Fibroblast of the aortic adventitia (primary cell): ENCODE results near the gene DRAM2. TPM values are rescaled to one million over a fixed set of nuclear protein-coding genes. Genes with fewer than 3 reads are reported as not detected.

ENCODE experiments used
- DNase-seq: peaks from one replicate; pipeline ENCODE4 v3.0.0-alpha.2; 2010; ENCODE audit warnings: low read depth
- H3K4me3 ChIP-seq: 2 replicates; pipeline ENCODE4 v1.5.1; 2011; ENCODE audit warnings: low read depth, mild to moderate bottlenecking, control low read depth, low read length, moderate library complexity
- total RNA-seq: library from RNA; depleted of rRNA; stranded (reverse); fragments of >200 nt; gene quantifications from 2 replicates; pipeline ENCODE4 v1.2.3, GENCODE V29; 2012; ENCODE audit warnings: low replicate concordance
- TF ChIP-seq, protein P1 (sequence below): IDR thresholded peaks from 2 replicates; pipeline ENCODE4 v1.5.1; 2011; ENCODE audit warnings: mild to moderate bottlenecking, low read length, control low read depth, inconsistent platforms; ENCODE audit not compliant: insufficient read depth

DRAM2 gene
- total RNA-seq, 1 donor = 60.9 TPM

DNA sequence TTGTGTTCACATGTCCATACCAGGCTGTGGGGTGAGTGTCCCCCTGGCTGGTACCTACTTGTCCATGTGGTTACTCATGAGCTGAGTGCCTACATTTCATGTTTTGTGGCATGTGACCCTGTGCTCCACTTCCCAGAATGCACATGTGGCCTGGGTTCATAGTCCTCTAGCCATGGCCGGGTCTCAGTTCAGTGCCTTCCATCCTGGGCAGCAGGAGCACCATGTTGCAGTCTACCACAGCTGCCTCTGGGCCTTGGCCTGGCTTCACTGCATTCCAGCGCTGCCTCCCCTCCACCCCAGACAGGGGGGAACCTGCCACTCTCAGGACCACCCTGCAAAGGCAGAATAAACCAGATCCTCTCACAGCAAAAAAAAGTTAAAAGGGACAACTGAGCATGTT is 5.6 kb upstream of the DRAM2 start:
- DNase-seq = no peak
- no peak overlapping the region for H3K4me3 ChIP-seq
- TF ChIP-seq, protein P1, sequence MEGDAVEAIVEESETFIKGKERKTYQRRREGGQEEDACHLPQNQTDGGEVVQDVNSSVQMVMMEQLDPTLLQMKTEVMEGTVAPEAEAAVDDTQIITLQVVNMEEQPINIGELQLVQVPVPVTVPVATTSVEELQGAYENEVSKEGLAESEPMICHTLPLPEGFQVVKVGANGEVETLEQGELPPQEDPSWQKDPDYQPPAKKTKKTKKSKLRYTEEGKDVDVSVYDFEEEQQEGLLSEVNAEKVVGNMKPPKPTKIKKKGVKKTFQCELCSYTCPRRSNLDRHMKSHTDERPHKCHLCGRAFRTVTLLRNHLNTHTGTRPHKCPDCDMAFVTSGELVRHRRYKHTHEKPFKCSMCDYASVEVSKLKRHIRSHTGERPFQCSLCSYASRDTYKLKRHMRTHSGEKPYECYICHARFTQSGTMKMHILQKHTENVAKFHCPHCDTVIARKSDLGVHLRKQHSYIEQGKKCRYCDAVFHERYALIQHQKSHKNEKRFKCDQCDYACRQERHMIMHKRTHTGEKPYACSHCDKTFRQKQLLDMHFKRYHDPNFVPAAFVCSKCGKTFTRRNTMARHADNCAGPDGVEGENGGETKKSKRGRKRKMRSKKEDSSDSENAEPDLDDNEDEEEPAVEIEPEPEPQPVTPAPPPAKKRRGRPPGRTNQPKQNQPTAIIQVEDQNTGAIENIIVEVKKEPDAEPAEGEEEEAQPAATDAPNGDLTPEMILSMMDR = no peak

DNA sequence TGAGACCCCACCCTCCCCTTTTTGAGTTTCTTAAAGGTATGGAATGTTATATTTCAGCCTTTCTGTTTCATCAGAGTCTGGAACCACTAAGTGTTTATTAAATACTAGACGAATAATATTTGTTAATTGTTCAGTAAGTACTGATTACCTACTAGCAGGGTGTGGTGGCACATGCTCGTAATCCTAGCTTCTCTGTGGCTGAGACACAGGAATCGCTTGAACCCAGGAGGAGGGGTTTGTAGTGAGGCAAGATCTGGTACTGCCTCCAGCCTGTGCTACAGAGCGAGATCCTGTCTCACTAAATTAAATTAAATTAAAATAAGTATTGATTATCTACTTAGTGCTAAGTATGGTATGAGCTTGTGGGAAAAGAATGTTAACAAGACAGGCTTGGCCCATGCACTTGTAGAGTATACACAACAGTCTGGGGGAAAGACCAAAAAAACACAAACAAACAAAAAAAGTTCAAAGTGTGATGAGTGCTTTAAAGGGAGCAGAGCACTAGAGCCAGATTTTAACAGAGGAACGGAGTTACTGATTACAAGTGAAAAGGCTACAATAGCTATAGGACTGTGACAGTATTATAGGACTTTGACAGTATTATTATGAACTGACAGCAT is 2.6 kb upstream of the DRAM2 start:
- no peak for DNase-seq
- no peak overlapping the region for H3K4me3 ChIP-seq
- TF ChIP-seq, protein P1 = no peak

DNA sequence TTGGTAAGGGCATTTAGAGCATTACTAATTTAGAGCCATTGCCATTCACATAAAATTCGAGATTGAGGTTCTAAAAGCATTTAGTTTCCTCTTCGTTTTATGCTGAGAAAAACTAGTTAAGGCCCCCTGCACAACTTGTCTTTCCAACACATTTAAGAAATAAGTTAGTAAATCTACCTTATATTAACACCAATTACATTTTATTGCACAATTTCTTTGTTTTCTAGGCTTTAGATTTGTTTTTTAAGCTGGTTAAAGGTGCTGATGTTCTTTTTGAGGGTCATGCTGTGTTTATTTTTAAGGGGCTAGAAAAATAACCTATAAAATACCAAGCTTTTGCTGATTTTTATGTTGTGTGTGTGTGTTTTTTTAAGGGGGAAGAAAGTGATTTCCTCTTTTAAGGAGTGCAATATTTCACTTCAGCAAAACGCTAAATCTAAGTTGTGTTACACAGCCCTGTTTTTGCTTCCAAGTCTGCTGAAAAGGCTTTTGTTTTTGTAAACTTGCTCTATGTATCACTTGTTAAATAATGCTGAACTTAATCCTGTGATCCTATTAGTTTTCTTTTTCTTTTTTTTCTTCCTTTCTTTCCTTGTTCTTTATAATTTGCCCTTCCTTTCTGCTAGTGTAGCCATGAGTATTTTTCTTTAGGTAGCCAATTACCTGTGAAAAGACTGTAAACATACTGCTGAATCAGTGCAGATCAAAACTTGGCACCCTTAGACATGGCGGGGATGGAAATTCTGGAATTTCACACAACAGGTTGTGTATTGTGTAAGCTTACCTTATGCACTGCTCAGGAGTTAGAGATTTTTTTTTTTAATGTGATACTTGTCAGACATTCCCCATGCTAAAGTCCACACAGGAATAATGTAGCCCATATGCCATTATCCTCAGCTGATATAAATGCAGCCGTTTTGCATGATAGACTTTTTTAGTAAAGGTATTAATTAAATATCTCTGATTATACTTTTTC is 1.6 kb upstream of the DRAM2 start:
- peak; percentile 3 for DNase-seq
- TF ChIP-seq, protein P1 = no peak
- H3K4me3 ChIP-seq = peak overlapping the region; percentile 97

DNA sequence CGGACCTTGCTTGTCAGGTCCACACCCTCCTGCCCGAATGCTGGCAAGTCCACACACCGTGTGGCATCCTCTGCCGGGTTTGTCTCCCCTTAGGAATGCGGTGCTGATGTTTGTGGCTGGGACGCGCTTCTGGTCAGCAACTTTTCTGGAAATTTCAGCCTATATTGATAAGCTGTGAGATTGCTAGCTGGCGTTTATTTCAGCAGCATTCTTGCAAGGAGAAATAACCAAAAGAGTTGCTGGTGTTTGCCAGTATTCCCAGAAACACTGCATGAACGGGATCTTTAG is 731 bp upstream of the DRAM2 start:
- TF ChIP-seq, protein P1 = no peak
- DNase-seq = peak; percentile 56
- H3K4me3 ChIP-seq = peak overlapping the region; percentile 97

DNA sequence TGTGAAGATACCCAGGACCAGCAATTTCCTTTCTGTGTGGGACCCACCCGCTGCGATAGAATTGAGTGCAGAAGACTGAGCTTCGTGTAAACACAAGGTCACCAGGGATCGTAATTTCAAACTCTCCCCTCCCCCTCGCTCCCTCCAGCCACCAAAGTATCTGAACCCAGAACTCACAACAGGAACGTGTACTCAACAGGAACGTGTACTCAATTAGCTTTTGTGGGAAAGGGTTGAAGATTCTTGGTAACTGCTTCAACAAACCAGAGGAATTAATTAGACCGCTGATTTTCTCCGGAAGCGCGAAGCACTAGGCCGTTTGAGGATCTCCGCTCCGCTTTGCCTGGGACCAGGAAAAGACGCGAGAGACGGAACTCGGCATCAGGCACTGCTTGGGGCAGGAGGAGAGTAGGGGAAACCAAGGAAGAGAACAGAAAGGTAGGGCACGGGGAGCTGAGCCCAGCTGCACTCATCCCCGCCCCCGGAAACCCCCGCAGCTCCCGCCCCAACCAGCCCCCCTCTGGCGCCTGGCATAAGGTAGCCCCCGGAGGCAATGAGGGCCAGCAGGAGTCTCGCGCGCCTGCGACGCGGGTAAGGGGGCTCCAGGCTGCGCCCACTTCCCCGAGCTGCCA is 453 bp downstream of the DRAM2 start:
- H3K4me3 ChIP-seq = peak overlapping the region; percentile 97
- peak; percentile 48 for DNase-seq
- TF ChIP-seq, protein P1 = no peak

DNA sequence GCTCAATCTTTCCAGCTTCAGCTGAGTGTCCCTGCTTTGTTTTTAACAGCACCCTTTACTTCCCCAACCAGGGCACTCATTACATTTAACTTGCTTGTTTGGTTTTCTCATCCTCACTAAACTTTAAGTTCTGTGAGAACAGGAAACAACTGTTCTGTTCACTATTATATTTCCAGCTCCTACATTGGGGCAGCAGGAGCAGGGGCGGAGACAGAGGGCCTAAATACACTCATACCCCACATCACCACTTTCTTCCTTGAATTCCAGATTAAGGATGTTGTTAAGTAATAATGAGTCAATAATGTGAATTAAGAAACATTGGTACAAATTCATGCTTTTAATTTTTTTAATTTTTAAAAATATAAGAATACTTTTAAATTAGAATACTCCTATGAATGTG is 6.0 kb downstream of the DRAM2 start:
- TF ChIP-seq, protein P1 = no peak
- no peak overlapping the region for H3K4me3 ChIP-seq
- DNase-seq = no peak
